SU-DHL-6 (cell line): ENCODE results near the gene TBL1X.

ENCODE experiments used
- EZH2phosphoT487 ChIP-seq: fragments of 200-600 bp; sonication (generic), shearing (Covaris generic); conservative IDR thresholded peaks from 2 replicates; pipeline ENCODE4 v1.6.1; 2018; ENCODE audit warnings: mild to moderate bottlenecking, antibody characterized with exemption, low read length, moderate library complexity, mixed read lengths
- TF ChIP-seq, protein P1 (sequence below): fragments of 200-600 bp; sonication (generic); IDR thresholded peaks from one replicate; pipeline ENCODE4 v1.5.1; 2017; ENCODE audit warnings: antibody characterized with exemption, mild to moderate bottlenecking, low read length, moderate library complexity; ENCODE audit not compliant: insufficient read depth, poor library complexity, severe bottlenecking

DNA sequence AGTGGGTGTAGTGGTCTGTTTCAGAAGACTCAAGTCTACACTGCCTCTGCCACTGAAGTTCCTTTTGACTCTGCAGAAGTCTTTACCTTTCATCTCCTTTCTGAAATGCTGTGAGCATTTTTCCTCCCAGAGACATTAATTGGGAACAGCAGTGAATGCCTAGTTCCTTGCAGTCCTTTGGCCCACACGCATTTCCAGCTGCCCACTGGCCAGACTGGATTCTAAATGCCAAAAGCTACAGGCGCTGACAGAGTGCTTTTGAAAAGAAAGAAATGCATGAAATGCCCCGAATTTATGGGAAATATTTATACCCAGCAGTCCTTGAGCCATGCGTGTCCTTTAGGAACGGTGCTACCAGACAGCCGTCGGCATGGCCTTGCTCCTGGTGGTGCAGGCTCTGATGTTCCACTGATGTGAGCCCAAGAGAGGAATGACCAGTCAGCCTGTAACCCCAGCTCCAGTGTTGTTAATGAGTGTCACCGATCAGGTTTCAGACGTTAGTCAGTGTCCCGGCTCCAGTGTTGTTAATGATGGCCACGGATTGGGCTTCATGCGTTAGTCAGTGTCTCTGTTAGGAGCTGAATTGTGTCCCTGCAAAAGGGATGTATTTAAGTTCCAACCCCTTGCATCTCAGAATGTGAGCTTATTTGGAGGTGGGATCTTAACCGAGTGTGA is 132.6 kb downstream of the TBL1X start:
- TF ChIP-seq, protein P1, sequence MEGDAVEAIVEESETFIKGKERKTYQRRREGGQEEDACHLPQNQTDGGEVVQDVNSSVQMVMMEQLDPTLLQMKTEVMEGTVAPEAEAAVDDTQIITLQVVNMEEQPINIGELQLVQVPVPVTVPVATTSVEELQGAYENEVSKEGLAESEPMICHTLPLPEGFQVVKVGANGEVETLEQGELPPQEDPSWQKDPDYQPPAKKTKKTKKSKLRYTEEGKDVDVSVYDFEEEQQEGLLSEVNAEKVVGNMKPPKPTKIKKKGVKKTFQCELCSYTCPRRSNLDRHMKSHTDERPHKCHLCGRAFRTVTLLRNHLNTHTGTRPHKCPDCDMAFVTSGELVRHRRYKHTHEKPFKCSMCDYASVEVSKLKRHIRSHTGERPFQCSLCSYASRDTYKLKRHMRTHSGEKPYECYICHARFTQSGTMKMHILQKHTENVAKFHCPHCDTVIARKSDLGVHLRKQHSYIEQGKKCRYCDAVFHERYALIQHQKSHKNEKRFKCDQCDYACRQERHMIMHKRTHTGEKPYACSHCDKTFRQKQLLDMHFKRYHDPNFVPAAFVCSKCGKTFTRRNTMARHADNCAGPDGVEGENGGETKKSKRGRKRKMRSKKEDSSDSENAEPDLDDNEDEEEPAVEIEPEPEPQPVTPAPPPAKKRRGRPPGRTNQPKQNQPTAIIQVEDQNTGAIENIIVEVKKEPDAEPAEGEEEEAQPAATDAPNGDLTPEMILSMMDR, result no peak
- no peak for TF ChIP-seq EZH2phosphoT487
